Limb (tissue), 2 donors: ENCODE measurements around the gene MISP.

ENCODE experiments used
- DNase-seq, 2 donors: peaks; one replicate each; pipeline ENCODE4 v3.0.0-alpha.2; 2016; ENCODE audit errors: extremely low spot score in 2 of 2

The MISP gene

GRCh38 chr19:746956-747355, 4.0 kb upstream of the MISP start:
- no peak for DNase-seq

- DNase-seq = no peak
Observed at GRCh38 chr19:747432-748273, 3.3 kb upstream of the MISP start.

DNA sequence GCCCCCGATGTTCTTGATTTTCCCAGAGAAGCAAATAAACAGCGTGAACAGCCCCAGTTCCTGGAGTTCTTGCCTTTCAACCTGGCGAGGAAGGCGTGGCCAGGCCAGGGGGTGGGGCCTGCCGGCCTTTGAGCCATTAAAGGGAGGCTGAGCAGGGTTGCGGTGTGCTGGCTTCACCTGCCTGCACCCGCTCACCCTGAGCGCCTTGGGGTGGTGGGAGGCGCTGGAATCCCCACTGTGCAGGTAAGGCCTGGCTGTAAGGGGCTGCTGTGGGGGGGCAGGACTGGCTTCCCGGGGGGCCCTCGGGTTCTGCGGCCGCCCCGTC, 2.7 kb upstream of the MISP start:
- no peak for DNase-seq

- no peak for DNase-seq
Observed at GRCh38 chr19:749811-750210, 1.1 kb upstream of the MISP start.

DNA sequence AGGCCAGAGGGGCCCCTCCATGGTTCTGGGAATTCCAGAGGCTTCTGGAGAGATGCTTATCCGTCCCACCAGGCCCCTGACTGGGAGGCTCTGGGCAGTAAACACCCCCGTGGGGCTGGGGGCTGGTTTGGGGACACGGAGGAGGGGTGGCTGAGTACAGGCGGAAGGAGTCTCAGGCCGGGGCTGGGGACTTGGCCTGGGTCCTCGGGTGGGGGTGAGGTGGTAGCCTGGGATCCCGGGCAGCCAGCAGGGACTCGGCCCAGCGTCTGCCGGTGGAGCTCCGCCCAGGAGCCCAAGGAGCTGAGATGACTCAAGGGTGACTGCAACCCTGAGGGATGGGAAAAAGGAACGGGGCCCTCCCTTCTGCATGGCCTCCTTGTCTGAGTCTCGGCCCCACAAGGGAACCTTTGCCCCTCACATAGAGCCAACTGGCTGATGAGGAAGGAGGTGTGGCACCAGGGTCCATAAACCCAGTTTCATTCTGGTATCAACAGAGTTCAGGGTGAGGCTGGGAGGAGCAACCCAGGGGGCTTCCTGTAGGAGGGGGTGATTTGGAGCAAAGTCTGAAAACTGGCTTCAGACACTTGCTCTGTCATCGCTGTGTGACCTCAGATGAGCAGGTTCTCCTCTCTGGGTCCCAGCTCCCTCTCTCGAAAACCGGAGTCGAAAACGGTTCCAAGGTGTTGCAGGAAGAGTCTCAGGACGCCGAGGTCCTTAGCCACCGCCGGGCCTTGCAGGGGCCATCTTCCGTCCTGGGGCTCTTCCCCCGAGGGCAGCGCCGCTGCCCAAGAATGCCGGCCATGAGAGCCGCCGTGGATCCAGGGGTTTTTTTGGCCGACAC, 809 bp downstream of the MISP start:
- no peak for DNase-seq

DNA sequence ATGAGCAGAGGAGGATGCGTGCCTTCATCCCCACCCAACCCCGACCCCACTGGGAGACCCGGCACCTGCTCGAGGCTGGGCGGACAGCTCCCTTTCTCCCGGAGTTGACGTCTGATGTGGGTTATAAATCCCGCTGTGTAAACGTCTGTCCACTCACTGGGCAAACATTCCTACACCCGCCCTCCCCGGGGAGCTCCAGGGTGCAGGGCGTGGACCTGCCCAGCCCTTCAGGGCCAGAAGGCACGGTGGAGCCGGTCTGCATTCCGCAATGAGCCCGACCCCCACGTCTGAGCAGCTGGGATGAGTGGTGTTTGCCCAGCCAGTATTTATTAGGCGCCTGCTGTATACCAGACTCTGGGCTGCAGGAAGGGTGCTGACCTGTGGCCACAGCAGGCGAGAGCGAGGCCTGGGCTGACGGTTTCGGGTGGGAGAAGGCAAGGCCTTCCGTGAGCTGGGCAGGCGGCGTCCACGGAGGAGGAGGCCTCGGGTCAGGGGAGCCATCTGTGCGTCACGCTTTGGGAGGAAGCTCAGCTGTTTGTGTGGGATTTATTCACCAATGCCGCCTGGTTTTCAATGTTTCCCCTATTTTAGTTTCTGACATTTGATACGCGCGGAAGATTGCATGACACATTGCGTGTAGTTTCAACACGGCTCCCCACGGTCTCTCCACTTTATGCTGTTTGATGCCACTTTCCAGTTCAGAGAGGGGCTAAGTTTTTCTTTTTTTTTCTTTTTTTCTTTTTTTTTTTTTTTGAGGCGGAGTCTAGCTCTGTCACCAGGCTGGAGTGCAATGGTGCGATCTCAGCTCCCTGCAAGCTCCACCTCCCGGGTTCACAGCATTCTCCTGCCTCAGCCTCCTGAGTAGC, 2.0 kb downstream of the MISP start:
- peak; percentile 44 to 68 for DNase-seq

DNA sequence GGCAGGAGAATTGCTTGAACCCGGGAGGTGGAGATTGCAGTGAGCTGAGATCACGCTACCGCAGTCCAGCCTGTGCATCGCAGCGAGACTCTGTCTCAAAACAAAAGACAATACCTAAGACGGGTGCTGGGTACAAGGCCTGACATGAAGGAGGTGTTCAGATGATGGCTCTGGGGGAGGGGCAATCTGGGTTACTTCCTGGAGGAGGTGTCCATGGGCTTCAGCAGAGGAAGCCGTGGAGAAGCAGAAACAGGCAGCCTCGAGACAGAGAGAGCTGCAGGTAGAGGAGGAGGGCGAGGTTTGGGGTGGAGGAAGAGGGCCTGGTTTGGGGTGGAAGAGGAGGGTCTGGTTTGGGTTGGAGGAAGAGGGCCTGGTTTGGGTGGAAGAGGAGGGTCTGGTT, 3.6 kb downstream of the MISP start:
- DNase-seq = no peak

GRCh38 chr19:755063-755462, 4.2 kb downstream of the MISP start:
- DNase-seq = no peak

DNA sequence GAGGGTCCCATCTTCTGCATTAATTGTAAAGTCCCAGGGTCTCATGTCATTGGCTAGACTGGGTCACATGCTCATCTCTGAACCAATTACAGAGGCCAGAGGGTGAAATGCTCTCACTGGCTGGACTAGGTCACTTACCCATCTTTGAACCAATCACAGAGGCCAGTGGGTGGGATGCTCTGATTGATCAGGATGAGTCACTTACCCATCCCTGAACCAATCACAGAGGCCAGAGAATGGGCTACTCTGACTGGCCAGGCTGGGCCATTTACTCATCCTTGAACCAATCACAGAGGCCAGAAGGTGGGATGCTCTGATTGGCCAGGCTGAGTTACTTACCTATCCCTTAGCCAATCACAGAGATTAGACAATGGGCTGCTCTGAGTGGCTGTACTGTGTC, 5.3 kb downstream of the MISP start:
- no peak for DNase-seq

DNA sequence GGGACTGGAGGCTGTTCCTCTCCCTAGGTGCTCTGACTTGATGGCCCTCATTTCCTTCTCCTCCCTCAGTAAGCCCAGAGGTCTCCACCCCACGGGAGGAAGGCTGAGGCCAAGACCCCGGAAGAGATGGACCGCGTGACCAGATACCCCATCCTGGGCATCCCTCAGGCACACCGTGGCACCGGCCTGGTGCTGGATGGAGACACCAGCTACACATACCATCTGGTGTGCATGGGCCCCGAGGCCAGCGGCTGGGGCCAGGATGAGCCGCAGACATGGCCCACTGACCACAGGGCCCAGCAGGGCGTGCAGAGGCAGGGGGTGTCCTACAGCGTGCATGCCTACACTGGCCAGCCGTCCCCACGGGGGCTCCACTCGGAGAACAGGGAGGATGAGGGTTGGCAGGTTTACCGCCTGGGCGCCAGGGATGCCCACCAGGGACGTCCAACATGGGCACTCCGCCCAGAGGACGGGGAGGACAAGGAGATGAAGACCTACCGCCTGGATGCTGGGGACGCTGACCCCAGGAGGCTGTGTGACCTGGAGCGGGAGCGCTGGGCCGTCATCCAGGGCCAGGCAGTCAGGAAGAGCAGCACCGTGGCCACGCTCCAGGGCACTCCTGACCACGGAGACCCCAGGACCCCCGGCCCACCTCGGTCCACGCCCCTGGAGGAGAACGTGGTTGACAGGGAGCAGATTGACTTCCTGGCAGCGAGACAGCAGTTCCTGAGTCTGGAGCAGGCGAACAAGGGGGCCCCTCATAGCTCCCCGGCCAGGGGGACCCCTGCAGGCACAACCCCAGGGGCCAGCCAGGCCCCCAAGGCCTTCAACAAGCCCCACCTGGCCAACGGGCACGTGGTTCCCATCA, 6.1 kb downstream of the MISP start:
- no peak for DNase-seq

DNA sequence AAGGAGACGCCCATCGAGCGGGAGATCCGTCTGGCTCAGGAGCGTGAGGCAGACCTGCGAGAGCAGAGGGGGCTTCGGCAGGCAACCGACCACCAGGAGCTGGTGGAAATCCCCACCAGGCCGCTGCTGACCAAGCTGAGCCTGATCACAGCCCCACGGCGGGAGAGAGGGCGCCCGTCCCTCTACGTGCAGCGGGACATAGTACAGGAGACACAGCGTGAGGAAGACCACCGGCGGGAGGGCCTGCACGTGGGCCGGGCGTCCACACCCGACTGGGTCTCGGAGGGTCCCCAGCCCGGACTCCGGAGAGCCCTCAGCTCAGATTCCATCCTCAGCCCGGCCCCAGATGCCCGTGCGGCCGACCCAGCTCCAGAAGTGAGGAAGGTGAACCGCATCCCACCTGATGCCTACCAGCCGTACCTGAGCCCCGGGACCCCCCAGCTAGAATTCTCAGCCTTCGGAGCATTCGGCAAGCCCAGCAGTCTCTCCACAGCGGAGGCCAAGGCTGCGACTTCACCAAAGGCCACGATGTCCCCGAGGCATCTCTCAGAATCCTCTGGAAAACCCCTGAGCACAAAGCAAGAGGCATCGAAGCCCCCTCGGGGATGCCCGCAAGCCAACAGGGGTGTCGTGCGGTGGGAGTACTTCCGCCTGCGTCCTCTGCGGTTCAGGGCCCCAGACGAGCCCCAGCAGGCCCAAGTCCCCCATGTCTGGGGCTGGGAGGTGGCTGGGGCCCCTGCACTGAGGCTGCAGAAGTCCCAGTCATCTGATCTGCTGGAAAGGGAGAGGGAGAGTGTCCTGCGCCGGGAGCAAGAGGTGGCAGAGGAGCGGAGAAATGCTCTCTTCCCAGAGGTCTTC, 7.1 kb downstream of the MISP start:
- DNase-seq = no peak

DNA sequence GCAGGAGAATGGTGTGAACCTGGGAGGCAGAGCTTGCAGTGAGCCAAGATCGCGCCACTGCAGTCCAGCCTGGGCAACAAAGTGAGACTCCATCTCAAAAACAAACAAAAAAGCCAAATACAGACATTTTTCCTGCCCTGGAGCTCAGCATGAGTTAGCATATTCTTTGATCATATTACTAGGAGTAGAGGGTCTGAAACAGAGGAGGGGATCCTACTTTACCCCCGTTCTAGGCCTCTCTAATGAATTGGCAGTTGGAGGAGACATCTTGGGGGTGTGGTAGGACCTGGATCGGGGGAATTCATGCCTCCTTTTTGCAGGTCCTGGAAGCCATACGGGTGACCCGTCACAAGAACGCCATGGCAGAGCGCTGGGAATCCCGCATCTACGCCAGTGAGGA, 12.3 kb downstream of the MISP start:
- DNase-seq = no peak

- DNase-seq = no peak
Observed at GRCh38 chr19:763869-764268, 13.0 kb downstream of the MISP start.

DNA sequence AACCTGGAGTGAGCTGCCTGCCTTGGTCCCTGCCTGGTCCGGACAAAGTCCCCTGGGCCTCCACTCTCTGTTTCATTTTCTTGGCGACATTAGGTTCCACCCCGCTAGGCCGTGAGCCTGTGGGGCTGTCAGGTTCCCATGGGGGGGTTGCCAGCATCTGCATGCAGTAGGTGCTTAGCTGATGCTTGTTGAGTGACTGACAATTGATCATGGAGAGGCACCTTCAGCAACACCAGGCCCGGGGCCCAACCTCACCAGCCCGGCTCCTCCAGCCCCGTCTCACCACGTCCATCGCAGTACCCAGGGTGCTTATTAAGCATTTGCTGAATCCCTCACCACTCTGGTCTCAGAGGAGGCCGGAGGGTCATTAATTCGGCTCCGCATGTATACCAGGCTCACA, 13.4 kb downstream of the MISP start:
- DNase-seq = no peak

- no peak for DNase-seq
Observed at GRCh38 chr19:765179-765738, 14.3 kb downstream of the MISP start.

DNA sequence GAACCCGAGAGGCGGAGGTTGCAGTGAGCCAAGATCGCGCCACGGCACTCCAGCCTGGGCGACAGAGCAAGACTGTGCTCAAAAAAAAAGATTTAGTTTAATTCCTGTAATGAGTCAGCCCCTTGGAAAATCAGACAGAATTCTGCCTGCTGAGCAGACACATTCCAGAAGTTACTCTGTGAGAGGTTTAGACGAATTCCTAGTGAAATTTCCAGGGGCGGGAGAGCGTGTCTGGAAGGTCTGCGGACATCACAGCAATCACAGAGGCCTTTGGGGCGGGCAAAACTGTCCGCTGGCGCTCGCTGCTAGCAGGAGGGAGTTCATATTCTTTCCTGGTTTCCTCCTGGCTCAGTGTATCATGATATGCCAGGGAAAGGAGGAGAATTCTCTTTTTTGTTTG, 17.5 kb downstream of the MISP start:
- DNase-seq = no peak

DNA sequence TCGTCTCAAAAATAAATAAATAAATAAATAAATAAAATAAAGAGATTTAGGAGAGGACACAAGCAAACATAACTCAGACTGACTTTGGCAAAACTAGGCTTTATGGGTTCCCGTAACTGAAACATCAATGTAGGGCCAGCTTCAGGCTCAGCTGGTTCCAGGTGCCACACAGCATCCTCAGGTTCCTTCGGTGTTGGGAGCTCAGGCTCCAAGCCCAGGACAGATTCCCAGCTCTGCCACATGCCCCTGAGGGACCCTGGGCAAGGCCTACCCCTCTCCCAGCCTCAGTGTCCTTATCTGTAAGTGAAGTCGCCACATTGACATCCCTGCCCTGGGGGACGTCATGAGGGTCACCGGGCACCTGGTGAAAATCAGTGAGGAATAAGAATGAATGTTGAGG, 18.7 kb downstream of the MISP start:
- no peak for DNase-seq

- DNase-seq = no peak
Observed at GRCh38 chr19:771332-771785, 20.4 kb downstream of the MISP start.

DNA sequence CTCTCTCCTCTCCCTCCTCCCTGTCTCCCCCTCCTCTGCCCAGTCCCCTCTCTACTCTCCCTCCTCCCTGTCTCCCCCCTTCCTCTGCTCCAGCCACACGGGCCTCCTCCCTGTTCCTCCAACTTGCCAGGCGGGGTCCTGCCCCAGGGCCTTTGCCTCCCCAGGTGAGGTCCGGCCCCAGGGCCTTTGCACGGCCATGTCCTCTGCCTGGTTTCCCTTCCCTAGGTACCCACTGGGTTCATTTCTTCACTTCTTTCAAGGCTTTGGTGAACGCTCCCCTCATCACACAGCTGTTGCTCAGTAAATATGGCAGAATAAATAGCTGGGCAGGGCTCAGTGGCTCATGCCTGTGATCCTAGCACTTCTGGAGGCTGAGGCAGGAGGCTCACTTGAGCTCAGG, 21.2 kb downstream of the MISP start:
- no peak for DNase-seq
